ENCODE data around the gene CCDC150. TPM values are rescaled to one million over a fixed set of nuclear protein-coding genes. Genes with fewer than 3 reads are reported as not detected.
"Not testable (repeated sequence)": the region's sequence is repeated elsewhere in the genome, so short reads cannot be mapped to it uniquely, and the experiment has no call there.

Gene CCDC150
- total RNA-seq, 2 experiments from 2014 or later, result 15.8 to 16.0 TPM

GRCh38 chr2:196696423-196697079 is 57.0 kb downstream of the CCDC150 start:
- Mint-ChIP-seq H3K27ac (no peak overlapping the region), H3K27me3 (no peaks in the 10 kb centered on the region), H3K9me3 (no peaks in the 10 kb centered on the region), H3K36me3 (ENCODE audit: low read depth) (no peaks in the 10 kb centered on the region), H3K4me3 (no peak overlapping the region), H3K4me1 (no peaks in the 10 kb centered on the region)
- DNase-seq, result no peak
- ChIA-PET CTCF (interaction anchor here (0.9 to 1.2 kb wide), 2 partner anchors 25 to 27 kb away, joined by 3 read pairs; no protein-coding TSS in a partner anchor), POLR2A (no interaction called here)

GRCh38 chr2:196697825-196698224 is 58.3 kb downstream of the CCDC150 start:
- ChIA-PET POLR2A (no interaction called here), CTCF (no interaction called here)
- DNase-seq, result no peak
- Mint-ChIP-seq H3K36me3 (ENCODE audit: low read depth) (no peaks in the 10 kb centered on the region), H3K27me3 (no peaks in the 10 kb centered on the region), H3K9me3 (no peaks in the 10 kb centered on the region), H3K4me1 (no peaks in the 10 kb centered on the region), H3K4me3 (no peak overlapping the region), H3K27ac (no peak overlapping the region)

GRCh38 chr2:196702641-196703040 is 63.1 kb downstream of the CCDC150 start:
- H3K27me3 Mint-ChIP-seq, result peaks cover 3% of the 10 kb centered on the region
- DNase-seq, result no peak
- CTCF ChIA-PET, result no interaction called here
- no peak overlapping the region for H3K27ac Mint-ChIP-seq
- no peaks in the 10 kb centered on the region for H3K36me3 Mint-ChIP-seq (ENCODE audit: low read depth)
- POLR2A ChIA-PET, result no interaction called here
- H3K9me3 Mint-ChIP-seq, result peaks cover 3% of the 10 kb centered on the region
- H3K4me1 Mint-ChIP-seq, result peaks cover 2% of the 10 kb centered on the region
- no peak overlapping the region for H3K4me3 Mint-ChIP-seq

GRCh38 chr2:196703695-196704094 is 64.2 kb downstream of the CCDC150 start:
- Mint-ChIP-seq H3K4me3 (no peak overlapping the region), H3K9me3 (peaks cover 3% of the 10 kb centered on the region), H3K27me3 (peaks cover 5% of the 10 kb centered on the region), H3K36me3 (ENCODE audit: low read depth) (no peaks in the 10 kb centered on the region), H3K27ac (no peak overlapping the region), H3K4me1 (peaks cover 2% of the 10 kb centered on the region)
- DNase-seq, result no peak
- ChIA-PET CTCF (no interaction called here), POLR2A (no interaction called here)

GRCh38 chr2:196710056-196710455 is 70.5 kb downstream of the CCDC150 start:
- CTCF ChIA-PET, result interaction anchor here (1.3 kb wide), 1 partner anchor 22 kb away, joined by 3 read pairs; no protein-coding TSS in a partner anchor
- POLR2A ChIA-PET; H3K4me3 Mint-ChIP-seq; DNase-seq; H3K27ac Mint-ChIP-seq; H3K36me3 Mint-ChIP-seq (ENCODE audit: low read depth); H3K4me1 Mint-ChIP-seq; H3K9me3 Mint-ChIP-seq; H3K27me3 Mint-ChIP-seq: not testable (repeated sequence)

- POLR2A ChIA-PET, result no interaction called here
- Mint-ChIP-seq H3K9me3 (peaks cover 6% of the 10 kb centered on the region), H3K4me1 (no peaks in the 10 kb centered on the region), H3K27me3 (peaks cover 5% of the 10 kb centered on the region), H3K27ac (no peak overlapping the region), H3K4me3 (no peak overlapping the region), H3K36me3 (ENCODE audit: low read depth) (peaks cover 10% of the 10 kb centered on the region)
- no peak for DNase-seq
- CTCF ChIA-PET, result no interaction called here
Measured at GRCh38 chr2:196711625-196712024, 72.1 kb downstream of the CCDC150 start.

GRCh38 chr2:196712867-196713266 is 73.4 kb downstream of the CCDC150 start:
- peaks cover 2% of the 10 kb centered on the region for H3K9me3 Mint-ChIP-seq
- POLR2A ChIA-PET, result no interaction called here
- H3K27ac Mint-ChIP-seq, result no peak overlapping the region
- no peak overlapping the region for H3K4me3 Mint-ChIP-seq
- peaks cover 10% of the 10 kb centered on the region for H3K36me3 Mint-ChIP-seq (ENCODE audit: low read depth)
- H3K4me1 Mint-ChIP-seq, result no peaks in the 10 kb centered on the region
- DNase-seq, result no peak
- CTCF ChIA-PET, result no interaction called here
- peaks cover under 1% of the 10 kb centered on the region for H3K27me3 Mint-ChIP-seq

- Mint-ChIP-seq H3K4me3 (no peak overlapping the region), H3K36me3 (ENCODE audit: low read depth) (peaks cover 18% of the 10 kb centered on the region), H3K9me3 (no peaks in the 10 kb centered on the region), H3K27me3 (no peaks in the 10 kb centered on the region), H3K4me1 (peaks cover 7% of the 10 kb centered on the region), H3K27ac (no peak overlapping the region)
- ChIA-PET CTCF (no interaction called here), POLR2A (no interaction called here)
- DNase-seq, result no peak
Measured at GRCh38 chr2:196718419-196719109, 79.0 kb downstream of the CCDC150 start.

- H3K4me1 Mint-ChIP-seq, result peaks cover 9% of the 10 kb centered on the region
- ChIA-PET POLR2A (no interaction called here), CTCF (interaction anchor here (0.7 to 1.4 kb wide), 2 partner anchors 11 to 167 kb away, joined by 4 read pairs; no protein-coding TSS in a partner anchor)
- H3K4me3 Mint-ChIP-seq, result no peak overlapping the region
- DNase-seq, result no peak
- H3K36me3 Mint-ChIP-seq (ENCODE audit: low read depth), result peaks cover 21% of the 10 kb centered on the region
- H3K27ac Mint-ChIP-seq, result no peak overlapping the region
- no peaks in the 10 kb centered on the region for H3K27me3 Mint-ChIP-seq
- no peaks in the 10 kb centered on the region for H3K9me3 Mint-ChIP-seq
Measured at GRCh38 chr2:196719110-196719872, 79.8 kb downstream of the CCDC150 start.

GRCh38 chr2:196723571-196723970 is 84.1 kb downstream of the CCDC150 start:
- peak overlapping the region; percentile 10 for H3K27ac Mint-ChIP-seq
- peaks cover 33% of the 10 kb centered on the region for H3K36me3 Mint-ChIP-seq (ENCODE audit: low read depth)
- no peaks in the 10 kb centered on the region for H3K9me3 Mint-ChIP-seq
- no peak for DNase-seq
- H3K4me3 Mint-ChIP-seq, result no peak overlapping the region
- H3K4me1 Mint-ChIP-seq, result peaks cover 22% of the 10 kb centered on the region
- no peaks in the 10 kb centered on the region for H3K27me3 Mint-ChIP-seq
- POLR2A ChIA-PET, result no interaction called here
- CTCF ChIA-PET, result interaction anchor here (0.6 to 1.2 kb wide), 3 partner anchors 28 to 622 kb away, joined by 3 read pairs; no protein-coding TSS in a partner anchor

- peaks cover 39% of the 10 kb centered on the region for H3K36me3 Mint-ChIP-seq (ENCODE audit: low read depth)
- no peaks in the 10 kb centered on the region for H3K27me3 Mint-ChIP-seq
- H3K4me1 Mint-ChIP-seq, result peaks cover 22% of the 10 kb centered on the region
- H3K27ac Mint-ChIP-seq, result no peak overlapping the region
- no peak overlapping the region for H3K4me3 Mint-ChIP-seq
- H3K9me3 Mint-ChIP-seq, result no peaks in the 10 kb centered on the region
- no peak for DNase-seq
- ChIA-PET POLR2A (interaction anchor here (0.6 kb wide), 1 partner anchor 1324 kb away, joined by 3 read pairs; no protein-coding TSS in a partner anchor), CTCF (interaction anchor here (1.0 kb wide), 1 partner anchor 21 kb away, joined by 3 read pairs; no protein-coding TSS in a partner anchor)
Measured at GRCh38 chr2:196725218-196725617, 85.7 kb downstream of the CCDC150 start.

- ChIA-PET CTCF (interaction anchor here (0.6 to 1.0 kb wide), 2 partner anchors 21 to 231 kb away, joined by 3 to 6 read pairs; no protein-coding TSS in a partner anchor), POLR2A (interaction anchor here (0.6 kb wide), 1 partner anchor 1324 kb away, joined by 3 read pairs; no protein-coding TSS in a partner anchor)
- H3K4me3 Mint-ChIP-seq, result no peak overlapping the region
- no peak overlapping the region for H3K27ac Mint-ChIP-seq
- H3K4me1 Mint-ChIP-seq, result peaks cover 22% of the 10 kb centered on the region
- no peaks in the 10 kb centered on the region for H3K27me3 Mint-ChIP-seq
- no peak for DNase-seq
- peaks cover 40% of the 10 kb centered on the region for H3K36me3 Mint-ChIP-seq (ENCODE audit: low read depth)
- no peaks in the 10 kb centered on the region for H3K9me3 Mint-ChIP-seq
Measured at GRCh38 chr2:196725882-196726281, 86.4 kb downstream of the CCDC150 start.

GRCh38 chr2:196729418-196729817 is 89.9 kb downstream of the CCDC150 start:
- CTCF ChIA-PET, result interaction anchor here (2.2 kb wide), 1 partner anchor 21 kb away, joined by 6 read pairs; no protein-coding TSS in a partner anchor
- POLR2A ChIA-PET, result no interaction called here
- H3K27me3 Mint-ChIP-seq, result no peaks in the 10 kb centered on the region
- no peaks in the 10 kb centered on the region for H3K9me3 Mint-ChIP-seq
- H3K4me1 Mint-ChIP-seq, result peaks cover 13% of the 10 kb centered on the region
- H3K36me3 Mint-ChIP-seq (ENCODE audit: low read depth), result peaks cover 51% of the 10 kb centered on the region
- no peak overlapping the region for H3K27ac Mint-ChIP-seq
- no peak overlapping the region for H3K4me3 Mint-ChIP-seq
- no peak for DNase-seq

Data from activated CD4-positive, alpha-beta T cell treated with anti-CD3 and anti-CD28 coated beads, Interleukin-2, amount 10 ng/mL, durations not matched to agents 7 days and 5 days (primary cell).